NCI-H510A treated with DMSO at 0.1 percent for 48 hours (cell line): ENCODE data around the gene NCK2.
A peak's percentile ranks its signal among the peaks of the same experiment; 100 is the strongest.

Experiments used
- DNase-seq: peaks from one replicate; lab custom pipeline; 2025; lab: John Stamatoyannopoulos, UW

NCK2 gene

DNA sequence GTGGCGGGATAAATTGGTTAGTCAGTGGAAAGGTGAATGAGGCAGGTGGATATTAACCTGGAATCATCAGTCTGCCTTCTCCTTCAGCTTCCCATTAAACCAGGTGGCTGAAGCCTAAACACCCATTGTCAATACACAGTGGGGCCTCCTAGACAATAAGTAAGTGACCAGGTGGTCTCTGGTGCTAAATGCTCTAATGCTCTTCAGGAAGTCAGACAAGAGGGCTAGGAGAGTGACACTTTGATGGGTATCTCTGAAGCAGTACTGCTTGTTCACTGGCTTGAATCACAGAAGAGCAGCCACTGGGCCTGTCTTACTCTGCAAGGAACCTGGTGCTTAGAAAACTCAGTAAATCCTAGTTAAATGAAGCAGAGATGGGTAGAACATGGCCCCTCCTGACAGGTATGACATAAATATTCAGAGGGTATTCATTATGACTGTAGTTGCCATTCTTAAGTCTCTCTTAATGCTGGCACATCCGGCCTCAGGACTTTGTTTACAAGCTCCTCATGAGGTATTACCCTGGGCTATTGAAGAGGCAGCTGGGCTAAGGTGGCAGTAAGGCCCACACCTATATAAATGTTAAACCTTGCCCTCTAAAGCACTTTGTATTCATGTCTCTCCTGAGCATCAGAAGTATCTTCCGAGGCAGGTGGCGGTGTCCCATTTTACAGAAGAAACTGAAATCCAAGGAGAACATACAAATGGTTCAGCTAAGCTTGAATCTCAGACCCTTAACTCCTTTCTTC, 104.9 kb downstream of the NCK2 start:
- peak; percentile 86 for DNase-seq

DNA sequence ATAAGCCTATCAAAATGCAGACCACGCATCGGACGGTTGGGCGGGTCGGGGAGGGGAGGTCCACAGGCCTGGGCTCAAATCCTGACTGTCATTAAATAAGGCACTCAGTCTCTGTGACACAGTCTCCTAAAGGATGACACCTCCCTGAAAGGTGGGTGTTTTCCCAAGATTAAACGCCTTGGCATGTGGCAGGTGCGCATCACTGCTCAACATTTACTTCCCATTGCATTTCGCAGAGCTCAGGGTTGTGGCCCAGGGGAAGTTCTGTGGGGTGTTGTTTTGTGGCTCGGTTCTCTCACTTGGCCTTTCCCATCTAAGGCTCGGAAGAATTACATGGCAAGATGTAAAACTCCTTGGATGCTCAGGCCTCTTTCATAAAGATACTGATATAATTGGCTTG, 107.4 kb downstream of the NCK2 start:
- no peak for DNase-seq

DNA sequence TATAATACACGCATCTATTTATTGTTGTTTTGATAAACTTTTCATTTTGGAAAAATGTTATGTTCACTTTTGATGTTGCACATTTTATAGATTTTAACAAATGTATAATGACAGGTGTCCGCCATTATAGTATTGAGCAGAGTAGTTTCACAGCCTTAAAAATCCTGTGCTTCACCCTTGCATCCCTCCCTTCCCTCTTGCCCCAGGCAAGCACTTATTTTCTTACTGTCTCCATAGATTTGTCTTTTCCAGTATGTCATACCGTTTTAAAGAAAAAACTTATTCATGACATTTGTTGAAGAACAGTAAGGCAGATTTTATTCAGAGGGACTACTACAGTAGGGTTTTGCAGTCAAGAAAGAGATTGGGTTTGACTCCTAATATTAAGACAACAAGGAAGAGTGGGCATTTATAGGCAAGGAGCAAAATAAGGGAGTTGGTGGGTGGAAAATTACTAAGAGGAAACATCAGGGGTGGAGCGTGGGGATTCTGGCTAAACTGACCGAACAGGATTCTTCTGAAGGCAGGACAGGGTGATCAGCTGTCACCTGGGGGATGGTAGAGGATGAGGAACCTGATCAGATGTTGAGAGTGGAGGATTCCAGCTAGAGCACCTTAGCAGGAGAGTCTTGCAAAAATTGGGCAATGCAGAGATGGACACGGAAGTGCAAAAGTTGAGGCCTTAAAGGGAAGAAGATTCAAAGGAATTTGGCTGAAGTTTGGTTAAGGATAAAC, 108.8 kb downstream of the NCK2 start:
- DNase-seq = peak; percentile 21

DNA sequence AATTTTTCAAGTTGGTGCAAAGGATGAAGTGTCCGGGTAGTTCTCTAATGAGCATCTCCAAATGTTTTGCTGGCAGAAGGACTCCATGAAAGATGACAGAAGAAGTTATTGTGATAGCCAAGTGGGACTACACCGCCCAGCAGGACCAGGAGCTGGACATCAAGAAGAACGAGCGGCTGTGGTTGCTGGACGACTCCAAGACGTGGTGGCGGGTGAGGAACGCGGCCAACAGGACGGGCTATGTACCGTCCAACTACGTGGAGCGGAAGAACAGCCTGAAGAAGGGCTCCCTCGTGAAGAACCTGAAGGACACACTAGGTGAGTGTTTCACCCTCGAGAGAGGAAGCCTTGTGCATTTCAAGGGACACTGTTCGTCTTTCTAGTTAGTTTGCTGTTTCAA, 110.3 kb downstream of the NCK2 start:
- DNase-seq = no peak

DNA sequence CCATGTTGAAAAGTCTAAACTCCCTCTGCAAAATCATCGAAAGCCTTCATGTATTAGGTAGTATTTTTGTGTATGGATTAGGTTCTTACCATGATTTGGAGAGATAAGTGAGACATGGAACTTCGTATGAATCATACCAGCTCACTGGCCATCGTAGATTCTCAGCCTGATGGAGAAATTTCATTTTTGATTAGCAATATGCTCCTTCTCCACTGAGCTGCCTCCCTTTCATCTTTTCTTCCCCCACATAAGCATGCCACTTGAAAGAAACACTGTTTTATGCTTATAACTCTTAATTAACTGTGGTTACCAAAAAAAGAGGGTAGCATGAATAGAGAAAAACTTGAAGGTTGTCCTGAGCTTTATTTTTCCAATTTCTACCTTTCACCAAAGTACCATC, 111.9 kb downstream of the NCK2 start:
- no peak for DNase-seq

DNA sequence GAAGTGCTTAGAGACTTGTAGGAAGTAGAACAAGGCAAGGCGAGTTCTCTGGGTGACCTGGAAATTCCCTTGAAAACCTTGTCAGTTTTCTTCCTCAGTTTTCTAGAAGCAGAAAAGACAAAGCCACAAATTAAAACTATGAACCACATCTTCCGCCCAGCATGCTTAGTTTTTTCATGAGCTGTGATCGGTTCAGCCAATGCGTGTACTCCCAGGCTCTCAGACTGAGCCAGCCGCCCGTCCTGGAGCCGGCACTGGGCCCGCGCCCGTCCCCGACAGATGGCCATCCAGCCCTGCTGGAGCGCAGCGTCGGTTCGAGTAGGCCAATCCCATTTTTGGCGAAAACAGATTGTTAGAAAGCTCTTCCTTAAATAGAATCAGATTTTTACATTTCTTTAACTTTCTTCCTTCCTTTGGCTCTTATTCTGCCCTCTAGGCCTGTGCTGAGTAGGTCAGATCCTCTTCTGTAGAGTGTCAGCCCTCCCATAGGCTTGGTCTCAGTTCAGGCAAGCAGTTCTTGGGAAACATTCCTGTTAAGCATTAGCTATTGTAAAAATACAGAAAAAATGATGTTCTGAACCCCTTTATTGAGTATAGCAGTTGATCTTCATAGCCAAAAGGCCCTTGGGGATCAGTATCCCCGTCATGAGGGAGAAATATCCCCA, 112.5 kb downstream of the NCK2 start:
- DNase-seq = no peak

DNA sequence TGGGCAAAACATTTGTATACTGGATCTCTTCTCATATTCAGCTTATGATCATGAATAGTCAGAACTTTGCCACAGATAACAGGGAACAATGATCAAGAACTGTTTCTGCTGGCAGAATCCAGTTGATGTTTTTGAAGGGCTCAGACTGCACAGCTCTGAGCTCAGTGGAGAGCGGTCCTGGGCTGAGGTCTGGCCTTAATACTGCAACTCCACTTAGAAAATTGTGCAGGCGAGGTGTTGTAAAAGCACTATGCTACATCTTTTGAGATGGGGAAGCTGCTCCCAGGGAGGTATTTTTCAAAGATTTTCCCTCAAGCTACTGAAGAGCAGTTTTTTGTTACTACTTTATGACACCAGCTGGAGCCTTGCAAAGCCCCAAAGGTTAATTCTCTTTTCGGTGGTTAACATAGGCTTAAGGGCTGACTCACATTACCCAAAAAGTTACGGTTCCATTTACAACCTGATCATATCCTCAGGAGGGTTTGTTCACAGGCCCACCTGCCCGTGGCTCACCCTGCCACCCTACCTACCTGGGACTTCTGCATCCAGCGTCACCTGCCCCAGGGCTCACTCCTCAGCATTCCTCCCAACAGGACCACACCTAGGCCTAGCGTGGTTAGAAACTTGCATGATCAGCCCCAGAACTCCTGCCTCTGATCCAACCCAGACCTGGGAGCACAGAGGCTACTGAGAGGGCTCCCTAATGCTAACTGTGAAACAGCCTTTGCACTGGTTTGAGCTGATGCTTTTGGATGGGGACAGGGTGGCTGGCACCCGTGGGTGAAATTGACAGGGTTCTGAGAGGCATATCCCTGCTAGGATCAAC, 114.4 kb downstream of the NCK2 start:
- no peak for DNase-seq

- no peak for DNase-seq
Observed at GRCh38 chr2:105859694-105859951, 114.9 kb downstream of the NCK2 start.

DNA sequence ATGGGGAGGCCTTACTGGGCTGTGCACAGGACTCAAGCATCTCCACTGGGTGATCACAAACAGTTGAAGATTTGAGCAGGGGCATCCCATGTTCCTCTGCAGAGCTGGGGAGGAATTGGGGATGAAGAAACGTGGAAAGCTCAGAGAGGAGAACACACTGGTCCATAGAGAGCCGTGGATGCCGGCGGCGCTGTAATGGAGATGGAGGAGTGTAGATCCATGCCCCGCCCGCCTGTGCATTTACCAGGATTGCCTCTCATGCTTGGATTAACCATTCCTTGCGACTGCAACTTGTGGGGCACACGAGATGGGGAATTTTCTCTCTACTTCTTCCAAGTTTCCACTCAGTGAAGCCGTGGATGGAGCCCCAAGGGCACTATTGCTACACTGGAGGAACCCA, 115.9 kb downstream of the NCK2 start:
- no peak for DNase-seq

DNA sequence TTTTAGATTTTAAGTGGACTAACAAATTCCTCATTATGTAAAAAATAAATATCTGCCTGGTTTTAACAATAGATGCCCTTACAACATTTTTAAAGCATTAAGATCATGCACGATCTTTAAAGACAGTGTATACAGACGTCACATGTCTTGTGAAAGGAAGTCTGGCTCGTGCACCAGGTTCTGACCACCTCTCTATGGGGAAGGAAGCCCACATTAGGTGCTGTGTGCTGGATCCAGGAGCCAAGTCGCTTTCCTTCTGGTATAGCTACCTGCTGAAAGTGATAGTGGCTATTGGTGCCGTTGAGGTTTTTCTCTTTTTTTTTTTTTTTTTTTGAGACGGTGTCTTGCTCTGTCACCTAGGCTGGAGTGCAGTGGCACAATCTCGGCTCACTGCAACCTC, 116.5 kb downstream of the NCK2 start:
- DNase-seq = no peak

DNA sequence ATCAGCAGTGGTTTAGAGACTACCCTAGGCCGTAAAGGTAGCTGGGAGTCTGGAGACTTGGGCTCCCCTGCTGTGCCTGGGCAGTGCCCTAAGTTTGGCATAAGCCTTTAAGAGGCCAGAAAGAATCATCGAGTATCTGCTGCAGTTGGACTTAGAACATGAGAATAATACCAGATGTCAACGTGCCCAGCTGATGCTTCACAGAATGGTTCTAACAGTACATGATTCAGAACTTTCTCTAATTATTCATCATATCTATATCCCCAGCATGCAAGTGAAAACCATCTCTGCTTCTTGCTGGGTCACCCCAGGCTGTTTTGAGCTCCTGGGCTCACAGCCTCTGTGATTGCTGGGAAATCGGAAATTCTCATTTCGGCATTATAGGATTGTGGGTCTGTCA, 118.1 kb downstream of the NCK2 start:
- DNase-seq = no peak

DNA sequence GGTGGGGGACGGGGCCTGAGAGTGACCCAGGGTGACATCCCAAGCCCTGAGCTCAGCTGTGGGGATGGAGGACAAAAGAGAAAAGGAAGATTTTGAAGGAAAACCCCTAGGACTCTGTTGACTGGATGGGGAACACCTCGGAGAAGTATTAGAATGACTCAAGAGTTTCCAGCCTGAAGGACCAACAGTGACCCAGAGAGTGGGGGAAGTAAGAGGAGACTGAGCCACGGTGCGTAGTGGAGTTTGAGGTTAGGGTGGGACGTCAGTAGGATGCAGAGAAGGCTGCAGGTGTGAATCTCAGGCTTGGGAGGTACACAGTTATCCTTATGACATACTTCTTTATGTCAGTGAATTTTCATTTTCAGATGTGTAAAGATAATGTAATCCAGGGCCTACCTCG, 119.5 kb downstream of the NCK2 start:
- DNase-seq = no peak

GRCh38 chr2:105865222-105865913, 120.7 kb downstream of the NCK2 start:
- no peak for DNase-seq

DNA sequence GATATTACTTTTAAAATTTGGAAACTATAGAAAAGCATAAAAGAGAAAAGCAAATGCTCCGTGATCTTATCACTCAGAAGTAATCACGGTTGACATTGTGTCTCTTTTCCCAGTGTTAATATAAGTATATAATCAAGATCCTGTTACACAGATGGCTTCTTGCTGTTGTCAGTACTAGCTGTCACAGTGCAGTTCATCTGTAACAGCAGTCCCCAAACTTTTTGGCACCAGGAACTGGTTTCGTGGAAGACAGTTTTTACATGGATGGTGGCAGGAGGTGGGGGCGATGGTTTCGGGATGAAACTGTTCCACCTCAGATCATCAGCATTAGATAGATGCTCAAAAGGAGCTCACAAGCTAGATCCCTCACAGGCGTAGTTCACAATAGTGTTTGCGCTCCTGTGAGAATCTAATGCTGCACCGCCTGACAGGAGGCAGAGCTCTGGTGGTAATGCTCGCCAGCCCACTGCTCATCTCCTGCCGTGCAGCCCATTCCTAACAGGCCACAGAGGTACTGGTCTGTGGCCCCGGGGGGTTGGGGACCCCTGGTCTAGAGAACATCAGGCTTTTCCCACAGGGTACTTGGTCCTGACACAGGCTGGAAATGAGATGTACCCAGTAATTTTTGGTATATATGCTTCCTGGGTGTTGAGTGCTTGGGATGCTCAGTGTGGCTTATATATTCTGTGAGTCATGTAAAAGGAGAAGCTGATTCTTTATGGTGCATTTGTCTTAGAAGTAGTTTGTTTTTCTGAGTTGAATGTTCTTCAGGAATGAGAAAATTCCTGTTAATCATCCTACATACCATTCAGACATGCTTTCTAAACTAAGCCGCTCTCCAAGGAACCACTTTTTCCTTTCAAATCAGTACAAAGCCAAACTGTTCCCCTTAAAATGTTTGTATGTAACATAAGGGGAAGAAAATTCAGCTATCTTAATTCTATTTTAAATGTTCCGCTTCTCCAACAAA, 121.8 kb downstream of the NCK2 start:
- DNase-seq = no peak

- no peak for DNase-seq
Observed at GRCh38 chr2:105867587-105867986, 122.9 kb downstream of the NCK2 start.

GRCh38 chr2:105868060-105868459, 123.3 kb downstream of the NCK2 start:
- no peak for DNase-seq

DNA sequence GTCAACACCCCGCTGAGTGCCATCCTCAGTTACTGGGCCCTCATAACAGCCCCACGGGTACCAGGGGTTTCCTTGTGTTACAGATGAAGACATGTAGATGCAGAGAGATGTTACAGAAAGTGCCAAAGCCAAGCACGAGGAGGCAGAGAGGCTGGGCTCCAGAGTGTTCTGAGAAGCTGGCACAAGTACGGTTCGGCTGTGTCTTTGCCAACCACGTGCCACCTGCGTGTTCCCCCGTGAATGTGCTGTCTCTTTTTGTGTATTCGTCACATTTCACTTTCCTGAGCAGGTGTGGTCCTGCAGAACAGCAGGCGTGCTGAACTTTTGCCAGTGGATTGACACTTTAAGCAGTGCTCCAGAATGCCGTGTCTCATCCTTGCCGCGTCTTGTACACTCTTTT, 124.6 kb downstream of the NCK2 start:
- no peak for DNase-seq

DNA sequence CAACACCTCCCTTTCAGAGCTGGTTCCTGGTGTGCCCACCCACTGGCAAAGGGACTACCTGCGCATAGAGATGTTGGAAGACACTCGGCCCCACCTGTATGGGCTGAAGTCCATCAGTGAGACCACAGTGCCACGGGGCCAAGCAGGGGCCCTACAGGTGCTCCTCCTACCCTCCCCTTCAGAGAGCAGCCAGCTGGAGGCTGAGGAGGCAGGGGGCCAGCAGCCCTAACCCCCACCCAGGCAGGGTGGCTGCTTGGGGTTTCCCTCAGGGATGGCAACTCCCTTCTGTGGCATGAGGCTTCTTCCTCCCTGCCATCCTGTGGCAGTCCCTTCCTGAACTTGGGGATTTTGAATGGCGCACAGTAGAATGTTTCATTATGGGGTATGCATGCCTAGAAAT, 125.3 kb downstream of the NCK2 start:
- no peak for DNase-seq

DNA sequence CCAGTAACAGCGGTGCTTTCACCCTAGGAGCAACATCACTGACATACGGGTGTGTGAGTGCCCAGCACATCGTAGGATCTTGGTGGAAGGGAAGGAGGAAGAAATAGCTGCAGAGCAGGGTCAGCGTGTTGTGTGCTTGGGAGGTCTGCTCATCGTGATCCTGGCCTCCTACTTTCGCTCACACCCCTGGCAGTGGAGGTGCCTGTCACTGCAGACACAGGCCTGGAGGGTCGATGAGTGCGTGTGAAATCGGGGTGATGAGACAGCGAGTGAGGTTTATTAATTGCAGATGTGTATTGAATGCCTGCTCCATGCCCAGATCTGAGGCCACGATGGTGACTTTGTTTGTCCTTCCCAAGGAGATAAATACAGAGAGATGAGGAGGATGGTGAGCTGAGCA, 126.1 kb downstream of the NCK2 start:
- no peak for DNase-seq

GRCh38 chr2:105872142-105872728, 127.5 kb downstream of the NCK2 start:
- no peak for DNase-seq
